ENCODE measurements around the gene MSI2. TPM values are rescaled to one million over a fixed set of nuclear protein-coding genes. Genes with fewer than 3 reads are reported as not detected.

MSI2 gene
- total RNA-seq, 4 donors from 2014 or later = 19.7 to 35.8 (median 22.4) TPM

GRCh38 chr17:57649191-57649590, 392.9 kb downstream of the MSI2 start:
- Histone ChIP-seq H3K27ac (no peak overlapping the region), H3K36me3 (no peaks in the 10 kb centered on the region), H3K4me3 (no peak overlapping the region), H3K27me3 (no peaks in the 10 kb centered on the region), H3K9me3 (no peaks in the 10 kb centered on the region), H3K4me1 (no peaks in the 10 kb centered on the region)
- TF ChIP-seq EP300 (IDR thresholded peaks at IDR 0.05) = no peak
- TF ChIP-seq POLR2A (IDR thresholded peaks at IDR 0.05) = no peak
- TF ChIP-seq, protein P1, sequence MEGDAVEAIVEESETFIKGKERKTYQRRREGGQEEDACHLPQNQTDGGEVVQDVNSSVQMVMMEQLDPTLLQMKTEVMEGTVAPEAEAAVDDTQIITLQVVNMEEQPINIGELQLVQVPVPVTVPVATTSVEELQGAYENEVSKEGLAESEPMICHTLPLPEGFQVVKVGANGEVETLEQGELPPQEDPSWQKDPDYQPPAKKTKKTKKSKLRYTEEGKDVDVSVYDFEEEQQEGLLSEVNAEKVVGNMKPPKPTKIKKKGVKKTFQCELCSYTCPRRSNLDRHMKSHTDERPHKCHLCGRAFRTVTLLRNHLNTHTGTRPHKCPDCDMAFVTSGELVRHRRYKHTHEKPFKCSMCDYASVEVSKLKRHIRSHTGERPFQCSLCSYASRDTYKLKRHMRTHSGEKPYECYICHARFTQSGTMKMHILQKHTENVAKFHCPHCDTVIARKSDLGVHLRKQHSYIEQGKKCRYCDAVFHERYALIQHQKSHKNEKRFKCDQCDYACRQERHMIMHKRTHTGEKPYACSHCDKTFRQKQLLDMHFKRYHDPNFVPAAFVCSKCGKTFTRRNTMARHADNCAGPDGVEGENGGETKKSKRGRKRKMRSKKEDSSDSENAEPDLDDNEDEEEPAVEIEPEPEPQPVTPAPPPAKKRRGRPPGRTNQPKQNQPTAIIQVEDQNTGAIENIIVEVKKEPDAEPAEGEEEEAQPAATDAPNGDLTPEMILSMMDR (IDR thresholded peaks at IDR 0.05) = no peak
- no peak for TF ChIP-seq POLR2AphosphoS5 (IDR thresholded peaks at IDR 0.05)
- 99% methylated on average over 3 of the region's 3 CpGs for WGBS
- DNase-seq (ENCODE audit: low spot score in 2 of 2) = no peak

DNA sequence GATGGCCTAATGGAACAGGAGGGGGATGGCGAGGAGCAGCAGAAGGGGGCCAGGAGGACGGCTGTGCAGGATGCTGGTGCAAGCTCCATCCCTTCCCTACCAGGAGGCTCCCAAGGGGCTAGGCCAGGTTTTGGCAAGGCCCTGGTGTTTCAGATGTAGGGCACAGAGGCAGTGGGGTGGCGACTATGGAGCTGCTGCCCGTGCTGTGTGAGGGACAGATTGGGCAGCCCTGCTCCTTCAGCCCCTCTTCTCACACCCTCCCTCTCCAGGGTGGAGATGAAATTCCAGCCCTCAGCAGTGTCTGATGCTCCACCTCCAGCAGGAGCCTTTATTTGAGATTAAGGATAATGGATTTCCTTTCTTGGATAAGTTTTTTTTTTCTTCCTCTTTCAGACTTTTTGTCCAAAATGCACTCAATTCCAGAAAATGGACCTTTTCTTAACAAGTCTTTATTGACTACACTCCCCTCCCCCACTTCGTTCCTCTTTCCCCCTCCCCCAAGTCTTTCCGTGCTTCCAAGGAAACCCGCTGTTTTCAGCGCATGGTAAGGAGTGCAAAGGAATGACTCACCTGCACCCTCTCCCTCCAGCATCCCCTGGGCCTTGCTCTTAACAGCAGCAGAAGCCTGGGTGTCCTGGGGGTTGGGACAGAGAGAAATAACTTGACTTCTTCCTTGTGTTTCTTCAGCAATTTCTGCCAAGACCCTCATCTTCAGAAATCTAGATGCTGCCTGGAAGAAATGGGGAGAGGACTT, 393.6 kb downstream of the MSI2 start:
- H3K36me3 ChIP-seq = no peaks in the 10 kb centered on the region
- no peak for TF ChIP-seq POLR2AphosphoS5 (IDR thresholded peaks at IDR 0.05)
- no peak for TF ChIP-seq POLR2A (IDR thresholded peaks at IDR 0.05)
- TF ChIP-seq, protein P1 (IDR thresholded peaks at IDR 0.05) = no peak
- no peak for TF ChIP-seq EP300 (IDR thresholded peaks at IDR 0.05)
- WGBS = 89% methylated on average over 8 of the region's 8 CpGs
- H3K4me1 ChIP-seq = no peaks in the 10 kb centered on the region
- no peak overlapping the region for H3K4me3 ChIP-seq
- no peaks in the 10 kb centered on the region for H3K27me3 ChIP-seq
- DNase-seq (ENCODE audit: low spot score in 2 of 2) = no peak
- H3K27ac ChIP-seq = no peak overlapping the region
- no peaks in the 10 kb centered on the region for H3K9me3 ChIP-seq

DNA sequence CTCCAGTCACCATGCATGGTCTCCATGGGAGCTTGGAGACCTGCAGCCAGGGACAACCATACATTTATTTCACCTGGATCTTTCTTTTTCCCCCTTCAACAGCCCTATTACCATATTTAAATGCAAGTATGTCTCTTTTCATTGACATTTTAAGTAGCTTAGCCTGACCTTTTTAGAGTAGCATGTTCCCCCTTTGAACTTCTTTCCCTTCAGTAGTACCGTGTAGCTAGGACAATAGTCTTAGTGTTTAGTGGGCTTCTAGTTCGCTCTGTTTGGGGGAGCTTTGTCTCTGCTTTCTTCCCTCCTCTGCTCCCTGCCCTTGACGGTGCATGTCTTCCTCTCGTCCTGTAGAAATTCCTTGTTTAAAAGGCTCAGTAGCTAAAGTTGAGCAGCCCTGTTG, 394.2 kb downstream of the MSI2 start:
- no peak for DNase-seq (ENCODE audit: low spot score in 2 of 2)
- TF ChIP-seq POLR2AphosphoS5 (IDR thresholded peaks at IDR 0.05) (no peak), EP300 (IDR thresholded peaks at IDR 0.05) (no peak), POLR2A (IDR thresholded peaks at IDR 0.05) (no peak)
- TF ChIP-seq, protein P1 (IDR thresholded peaks at IDR 0.05) = no peak
- Histone ChIP-seq H3K9me3 (no peaks in the 10 kb centered on the region), H3K4me3 (no peak overlapping the region), H3K36me3 (no peaks in the 10 kb centered on the region), H3K27me3 (no peaks in the 10 kb centered on the region), H3K27ac (no peak overlapping the region), H3K4me1 (no peaks in the 10 kb centered on the region)
- 92% methylated on average over 4 of the region's 4 CpGs for WGBS

DNA sequence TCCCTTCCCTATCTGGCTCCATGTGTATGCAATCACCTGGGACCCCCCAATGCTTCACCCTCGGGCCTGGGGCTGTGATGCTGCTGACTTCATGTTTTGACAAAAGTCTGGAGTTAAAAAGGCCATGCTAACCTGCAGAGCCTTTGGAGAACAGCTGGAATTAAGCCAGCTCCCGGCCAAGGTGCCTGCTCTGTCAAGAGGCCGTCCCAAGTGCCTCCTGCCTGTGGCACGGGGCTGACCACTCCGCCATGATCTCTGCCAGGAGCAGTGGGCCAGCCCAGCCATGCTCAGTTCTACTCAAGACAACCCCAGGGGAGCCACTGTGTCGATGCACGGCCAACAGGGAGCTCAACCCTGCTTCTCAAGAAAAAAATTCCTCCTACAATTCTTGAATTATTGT, 395.1 kb downstream of the MSI2 start:
- no peak overlapping the region for H3K27ac ChIP-seq
- no peaks in the 10 kb centered on the region for H3K9me3 ChIP-seq
- no peaks in the 10 kb centered on the region for H3K36me3 ChIP-seq
- no peak overlapping the region for H3K4me3 ChIP-seq
- no peaks in the 10 kb centered on the region for H3K27me3 ChIP-seq
- 91% methylated on average over 7 of the region's 7 CpGs for WGBS
- DNase-seq (ENCODE audit: low spot score in 2 of 2) = no peak
- H3K4me1 ChIP-seq = no peaks in the 10 kb centered on the region
- no peak for TF ChIP-seq EP300 (IDR thresholded peaks at IDR 0.05)
- no peak for TF ChIP-seq POLR2A (IDR thresholded peaks at IDR 0.05)

DNA sequence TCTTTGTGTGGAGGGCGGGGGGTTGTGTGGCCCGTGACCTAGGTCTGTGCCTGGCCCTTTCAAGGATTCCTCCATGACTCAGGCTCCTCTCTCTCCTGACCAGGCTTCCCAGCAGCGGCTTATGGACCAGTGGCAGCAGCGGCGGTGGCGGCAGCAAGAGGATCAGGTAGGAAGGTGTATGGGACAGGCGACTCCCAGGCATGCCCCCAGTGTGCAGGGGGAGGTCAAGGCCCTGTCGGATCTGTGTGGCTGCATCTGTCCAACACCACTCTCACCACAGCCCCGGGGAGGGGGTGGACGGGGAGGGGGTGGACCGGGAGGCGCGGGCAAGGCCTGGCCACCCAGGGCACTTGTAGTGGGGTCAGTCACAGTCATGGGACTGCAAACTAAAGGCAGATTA, 395.7 kb downstream of the MSI2 start:
- Histone ChIP-seq H3K27me3 (no peaks in the 10 kb centered on the region), H3K9me3 (no peaks in the 10 kb centered on the region), H3K4me1 (no peaks in the 10 kb centered on the region), H3K27ac (no peak overlapping the region), H3K4me3 (no peak overlapping the region), H3K36me3 (no peaks in the 10 kb centered on the region)
- 97% methylated on average over 13 of the region's 13 CpGs for WGBS
- TF ChIP-seq POLR2AphosphoS5 (IDR thresholded peaks at IDR 0.05) = no peak
- TF ChIP-seq, protein P1 (IDR thresholded peaks at IDR 0.05) = no peak
- no peak for TF ChIP-seq POLR2A (IDR thresholded peaks at IDR 0.05)
- TF ChIP-seq EP300 (IDR thresholded peaks at IDR 0.05) = no peak
- no peak for DNase-seq (ENCODE audit: low spot score in 2 of 2)

All from suprapubic skin (tissue), 4 donors.